Trophoblast cell (in vitro differentiated cells and primary cell): Measurements from ENCODE around the gene MBNL2.

Source experiments
- DNase-seq, 2 donors: peaks; one replicate each; pipeline ENCODE4 v3.0.0-alpha.2; 2016
- H2AFZ ChIP-seq: 2 replicates; pipeline ENCODE4 v1.6.1; 2013; ENCODE audit warnings: low read length, moderate library complexity, mild to moderate bottlenecking; ENCODE audit not compliant: insufficient read depth, poor library complexity
- H2AK5ac ChIP-seq: 2 replicates; pipeline ENCODE4 v1.6.1; 2013; ENCODE audit warnings: mild to moderate bottlenecking, low read length
- H2BK120ac ChIP-seq: 2 replicates; pipeline ENCODE4 v1.6.1; 2013; ENCODE audit warnings: low read length, mild to moderate bottlenecking, moderate library complexity; ENCODE audit not compliant: insufficient read depth, poor library complexity
- H2BK12ac ChIP-seq: 2 replicates; pipeline ENCODE4 v1.6.1; 2013; ENCODE audit warnings: mild to moderate bottlenecking, low read length, moderate library complexity
- H2BK5ac ChIP-seq: 2 replicates; pipeline ENCODE4 v1.6.1; 2013; ENCODE audit warnings: low read length, low read depth, moderate library complexity, mild to moderate bottlenecking; ENCODE audit not compliant: poor library complexity
- H3K14ac ChIP-seq: 2 replicates; pipeline ENCODE4 v1.6.1; 2013; ENCODE audit warnings: mild to moderate bottlenecking, low read length
- H3K18ac ChIP-seq: 2 replicates; pipeline ENCODE4 v1.6.1; 2013; ENCODE audit warnings: mild to moderate bottlenecking, low read length
- H3K23ac ChIP-seq: 2 replicates; pipeline ENCODE4 v1.6.1; 2013; ENCODE audit warnings: low read length
- H3K27ac ChIP-seq: 2 replicates; pipeline ENCODE4 v1.5.1; 2013; ENCODE audit warnings: low read depth, mild to moderate bottlenecking, inconsistent platforms, low read length, moderate library complexity
- H3K27me3 ChIP-seq: 2 replicates; pipeline ENCODE4 v1.6.1; 2013; ENCODE audit warnings: inconsistent platforms, mild to moderate bottlenecking, low read length, moderate library complexity; ENCODE audit not compliant: insufficient read depth
- H3K36me3 ChIP-seq, 2 experiments: 1 replicate in 1 of 2; 2 replicates in 1 of 2; pipeline ENCODE4 v1.6.1; 2013; ENCODE audit warnings: low read length in 2 of 2, mild to moderate bottlenecking in 2 of 2, moderate library complexity in 1 of 2; ENCODE audit not compliant: insufficient read depth in 2 of 2, control insufficient read depth in 1 of 2
- H3K4ac ChIP-seq: 2 replicates; pipeline ENCODE4 v1.6.1; 2013; ENCODE audit warnings: low read depth, mild to moderate bottlenecking, low read length, moderate library complexity
- H3K4me1 ChIP-seq, 2 experiments: 1 replicate in 1 of 2; 2 replicates in 1 of 2; pipeline ENCODE4 v1.6.1; 2013; ENCODE audit warnings: low read length in 2 of 2, mild to moderate bottlenecking in 2 of 2, moderate library complexity in 1 of 2; ENCODE audit not compliant: insufficient read depth in 2 of 2, control insufficient read depth in 1 of 2
- H3K4me2 ChIP-seq: 2 replicates; pipeline ENCODE4 v1.6.1; 2013; ENCODE audit warnings: inconsistent platforms, mild to moderate bottlenecking, low read length, moderate library complexity
- H3K4me3 ChIP-seq: 2 replicates; pipeline ENCODE4 v1.5.1; 2013; ENCODE audit warnings: mild to moderate bottlenecking, low read depth, low read length, inconsistent platforms
- H3K79me1 ChIP-seq: one replicate; pipeline ENCODE4 v1.6.1; 2013; ENCODE audit warnings: low read length
- H3K79me2 ChIP-seq: 2 replicates; pipeline ENCODE4 v1.6.1; 2013; ENCODE audit warnings: low read length, mild to moderate bottlenecking; ENCODE audit not compliant: control insufficient read depth, insufficient read depth, poor library complexity
- H3K9ac ChIP-seq: 2 replicates; pipeline ENCODE4 v1.6.1; 2013; ENCODE audit warnings: mild to moderate bottlenecking, low read length
- H3K9me3 ChIP-seq: 2 replicates; pipeline ENCODE4 v1.6.1; 2013; ENCODE audit warnings: low read depth, mild to moderate bottlenecking, control low read depth, inconsistent platforms, low read length; ENCODE audit not compliant: insufficient read depth
- H4K12ac ChIP-seq: 2 replicates; pipeline ENCODE4 v1.6.1; 2013; ENCODE audit warnings: low read depth, mild to moderate bottlenecking, low read length, moderate library complexity
- H4K8ac ChIP-seq: 2 replicates; pipeline ENCODE4 v1.6.1; 2013; ENCODE audit warnings: low read depth, mild to moderate bottlenecking, low read length, moderate library complexity
- H4K91ac ChIP-seq: one replicate; pipeline ENCODE4 v1.6.1; 2013; ENCODE audit warnings: low read depth, mild to moderate bottlenecking, low read length, moderate library complexity
- whole genome bisulfite sequencing: extraction: QIAGEN DNeasy Blood & Tissue Kit; methylation state at CpG from one replicate; pipeline ENCODE4 v1.1.7; 2013; ENCODE audit warnings: missing lambda C conversion rate; ENCODE audit not compliant: insufficient read length, insufficient coverage; ENCODE audit errors: extremely low coverage; 5-methylcytosine and 5-hydroxymethylcytosine counted together

Gene MBNL2

DNA sequence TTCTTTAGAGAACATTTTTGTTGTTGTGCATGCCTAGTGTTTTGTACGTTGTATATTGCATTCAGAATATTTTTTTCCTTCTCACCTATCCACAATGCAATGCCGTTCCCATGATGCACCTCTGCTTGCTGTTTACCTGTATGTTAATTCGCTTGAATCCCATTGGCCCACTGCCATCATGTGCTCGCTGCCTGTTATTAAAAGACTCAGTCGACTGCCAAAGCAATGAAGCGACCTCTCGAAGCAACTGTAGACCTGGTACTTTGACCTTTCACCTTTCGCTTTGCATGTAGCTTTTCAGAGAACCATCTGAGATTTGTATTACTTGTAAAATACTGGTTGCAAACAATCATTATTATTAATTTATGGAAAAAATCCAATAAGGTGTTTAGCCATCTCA, 134.5 kb downstream of the MBNL2 start:
- Histone ChIP-seq H4K8ac (no peak overlapping the region), H3K27ac (no peak overlapping the region), H2AK5ac (no peak overlapping the region)

DNA sequence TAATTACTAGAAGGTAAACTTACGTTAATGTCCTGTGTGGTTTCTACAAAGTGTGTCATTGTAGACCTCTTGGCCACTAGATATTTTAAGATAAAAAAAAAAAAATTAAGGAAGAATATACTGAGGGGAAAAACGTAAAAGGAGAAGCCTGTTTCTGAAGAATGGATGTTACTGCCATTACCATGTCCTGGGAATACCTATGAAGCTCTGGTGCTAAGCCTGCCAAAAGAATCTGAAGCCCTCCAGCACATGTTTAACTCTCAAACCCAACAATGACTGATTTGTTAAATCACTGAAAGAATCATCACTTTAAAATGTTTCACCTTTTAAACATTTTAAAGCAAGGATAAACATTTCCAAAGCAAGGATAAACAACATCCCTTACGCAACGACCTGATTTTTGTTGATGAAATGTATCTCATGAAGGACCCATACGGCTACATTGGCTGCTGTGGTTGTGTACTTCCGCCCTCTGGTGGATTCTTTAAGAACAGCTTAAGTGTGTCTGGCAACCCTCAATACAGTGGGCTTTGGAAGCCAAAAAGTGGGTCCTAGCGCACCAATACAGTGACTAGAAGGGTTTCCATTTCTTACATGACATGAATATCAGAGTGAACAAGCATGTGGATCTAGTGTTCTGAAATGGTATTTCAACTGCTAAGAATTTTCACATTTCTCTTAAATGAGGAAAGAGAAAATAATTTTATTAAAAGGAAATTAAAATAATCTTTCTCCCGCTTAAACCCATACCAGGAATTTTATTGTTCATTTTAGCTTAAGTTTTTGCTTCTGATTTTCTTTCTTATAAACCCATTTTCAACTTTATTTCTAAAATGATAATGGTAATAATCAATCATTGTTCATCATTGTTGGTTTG, 137.3 kb downstream of the MBNL2 start:
- H3K9me3 ChIP-seq = no peaks in the 10 kb centered on the region
- peak; percentile 65 to 94 for DNase-seq
- no peak overlapping the region for H3K14ac ChIP-seq
- peaks cover 7 to 29% of the 10 kb centered on the region in 2 experiments for H3K36me3 ChIP-seq
- no peak overlapping the region for H2BK12ac ChIP-seq
- no peak overlapping the region for H3K23ac ChIP-seq
- no peaks in the 10 kb centered on the region for H3K79me1 ChIP-seq
- no peak overlapping the region for H4K12ac ChIP-seq
- no peaks in the 10 kb centered on the region for H3K79me2 ChIP-seq
- no peak overlapping the region for H2AK5ac ChIP-seq
- no peak overlapping the region for H2BK120ac ChIP-seq
- H4K8ac ChIP-seq = no peak overlapping the region
- H3K4me1 ChIP-seq = no peaks in the 10 kb centered on the region
- H4K91ac ChIP-seq = no peak overlapping the region
- no peak overlapping the region for H3K27ac ChIP-seq
- H3K18ac ChIP-seq = no peak overlapping the region
- WGBS = no CpG with 5 or more reads among the region's 8 CpGs
- H3K4ac ChIP-seq = no peak overlapping the region
- H2AFZ ChIP-seq = no peak overlapping the region
- no peak overlapping the region for H2BK5ac ChIP-seq
- no peaks in the 10 kb centered on the region for H3K27me3 ChIP-seq
- H3K4me2 ChIP-seq = no peak overlapping the region
- no peak overlapping the region for H3K9ac ChIP-seq
- H3K4me3 ChIP-seq = no peak overlapping the region

More for the DNA sequence above, 134.5 kb downstream of the MBNL2 start:
- no peak overlapping the region for H3K14ac ChIP-seq
- no peak overlapping the region for H2BK5ac ChIP-seq
- no peaks in the 10 kb centered on the region for H3K4me1 ChIP-seq
- H3K18ac ChIP-seq = no peak overlapping the region
- H3K4me3 ChIP-seq = no peak overlapping the region
- no peak for DNase-seq
- H3K9me3 ChIP-seq = no peaks in the 10 kb centered on the region
- H3K79me2 ChIP-seq = no peaks in the 10 kb centered on the region
- H4K12ac ChIP-seq = no peak overlapping the region
- H3K4ac ChIP-seq = no peak overlapping the region
- no peak overlapping the region for H2AFZ ChIP-seq
- peaks cover 8 to 22% of the 10 kb centered on the region in 2 experiments for H3K36me3 ChIP-seq
- H3K9ac ChIP-seq = no peak overlapping the region
- H2BK120ac ChIP-seq = no peak overlapping the region
- H3K23ac ChIP-seq = no peak overlapping the region
- H3K27me3 ChIP-seq = no peaks in the 10 kb centered on the region
- WGBS = no CpG with 5 or more reads among the region's 8 CpGs
- H4K91ac ChIP-seq = no peak overlapping the region
- H2BK12ac ChIP-seq = no peak overlapping the region
- no peak overlapping the region for H3K4me2 ChIP-seq
- no peaks in the 10 kb centered on the region for H3K79me1 ChIP-seq

DNA sequence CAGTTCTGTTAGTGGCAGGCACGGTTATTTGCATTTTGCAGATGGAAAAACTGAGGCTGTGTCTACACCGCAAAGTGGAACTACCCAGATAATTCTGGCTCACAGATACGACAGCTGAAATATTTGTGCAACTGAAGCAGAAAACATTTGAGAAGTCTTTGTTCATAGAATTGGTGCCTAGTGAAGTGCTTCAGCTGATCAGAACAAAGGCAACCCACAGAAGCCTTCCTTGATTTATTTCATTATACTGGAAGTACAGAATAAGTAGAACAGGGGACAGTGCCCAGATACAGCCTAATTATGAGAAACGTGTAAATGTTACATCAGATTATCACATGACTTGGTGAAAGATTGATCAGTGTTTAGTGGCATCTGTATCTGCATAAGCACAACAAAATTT, 138.5 kb downstream of the MBNL2 start:
- Histone ChIP-seq H3K79me1 (no peaks in the 10 kb centered on the region), H3K36me3 (peaks cover 7 to 29% of the 10 kb centered on the region in 2 experiments), H4K12ac (no peak overlapping the region), H3K4me3 (no peak overlapping the region), H2BK120ac (no peak overlapping the region), H3K9me3 (no peaks in the 10 kb centered on the region), H2AK5ac (no peak overlapping the region), H3K9ac (no peak overlapping the region), H3K23ac (no peak overlapping the region), H3K4me2 (no peak overlapping the region), H3K4me1 (no peaks in the 10 kb centered on the region), H3K18ac (no peak overlapping the region), H2BK12ac (no peak overlapping the region), H3K27me3 (no peaks in the 10 kb centered on the region), H3K79me2 (no peaks in the 10 kb centered on the region), H2AFZ (no peak overlapping the region), H4K8ac (no peak overlapping the region), H3K4ac (no peak overlapping the region), H3K27ac (no peak overlapping the region), H3K14ac (no peak overlapping the region), H2BK5ac (no peak overlapping the region), H4K91ac (no peak overlapping the region)
- WGBS = no CpG with 5 or more reads among the region's 4 CpGs
- no peak for DNase-seq

DNA sequence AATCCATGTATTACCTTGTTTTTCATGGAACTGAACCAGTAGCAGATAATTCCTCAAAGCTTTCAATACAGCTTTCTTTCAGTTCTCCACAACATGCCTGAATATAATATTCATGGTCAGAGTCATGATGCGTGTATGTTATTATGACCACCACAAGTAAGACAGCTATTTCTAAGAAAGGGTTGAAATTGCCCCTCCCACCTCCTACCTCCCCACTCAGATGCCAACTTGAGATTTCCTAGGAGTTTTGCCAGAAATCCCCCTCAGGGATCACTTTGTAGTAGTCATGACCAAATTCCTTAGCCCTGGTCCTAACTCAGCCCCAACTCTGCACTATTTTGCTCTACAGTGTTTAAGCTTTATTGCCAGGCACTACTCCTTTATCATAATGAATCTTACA, 141.9 kb downstream of the MBNL2 start:
- no peak overlapping the region for H2BK120ac ChIP-seq
- no peak overlapping the region for H3K4me3 ChIP-seq
- DNase-seq = no peak
- H3K79me2 ChIP-seq = no peaks in the 10 kb centered on the region
- no peak overlapping the region for H2BK5ac ChIP-seq
- H4K12ac ChIP-seq = no peak overlapping the region
- no peak overlapping the region for H3K27ac ChIP-seq
- no peak overlapping the region for H2AK5ac ChIP-seq
- no peak overlapping the region for H3K18ac ChIP-seq
- no peaks in the 10 kb centered on the region for H3K4me1 ChIP-seq
- no peak overlapping the region for H3K4me2 ChIP-seq
- peaks cover 13 to 37% of the 10 kb centered on the region in 2 experiments for H3K36me3 ChIP-seq
- no peak overlapping the region for H3K4ac ChIP-seq
- no peaks in the 10 kb centered on the region for H3K27me3 ChIP-seq
- no peak overlapping the region for H4K91ac ChIP-seq
- H3K79me1 ChIP-seq = no peaks in the 10 kb centered on the region
- H3K14ac ChIP-seq = no peak overlapping the region
- H3K23ac ChIP-seq = no peak overlapping the region
- H3K9ac ChIP-seq = no peak overlapping the region
- no peak overlapping the region for H2AFZ ChIP-seq
- H3K9me3 ChIP-seq = no peaks in the 10 kb centered on the region
- H2BK12ac ChIP-seq = no peak overlapping the region
- H4K8ac ChIP-seq = no peak overlapping the region
- WGBS = no CpG with 5 or more reads among the region's 1 CpG
